Measurements from ENCODE around the gene KIDINS220. TPM values are rescaled to one million over a fixed set of nuclear protein-coding genes. Genes with fewer than 3 reads are reported as not detected.

Gene KIDINS220
- total and polyA plus RNA-seq, 2 of the 13 experiments (the other 11 are each of a cell fraction or from before 2014, with no cell fraction given), result 25.2 to 32.3 TPM

GRCh38 chr2:8819948-8820347 lies 17.5 kb downstream of the KIDINS220 start (continued):
- TF ChIP-seq NFAT5 (CRISPR knock-in tag; IDR thresholded peaks at IDR 0.05) (no peak), MATR3 (CRISPR knock-in tag; IDR thresholded peaks at IDR 0.05) (no peak), ZMYM2 (CRISPR knock-in tag; IDR thresholded peaks at IDR 0.05) (no peak), ERF (CRISPR knock-in tag; IDR thresholded peaks at IDR 0.05) (no peak), FOXA1 (IDR thresholded peaks at IDR 0.05) (no peak), FOXA1 (CRISPR knock-in tag; IDR thresholded peaks at IDR 0.05) (no peak), SOX6 (IDR thresholded peaks at IDR 0.05) (no peak), SOX6 (CRISPR knock-in tag; IDR thresholded peaks at IDR 0.05) (no peak), MAF1 (CRISPR knock-in tag; IDR thresholded peaks at IDR 0.05; ENCODE audit: borderline replicate concordance) (no peak), ZNF598 (CRISPR knock-in tag; IDR thresholded peaks at IDR 0.05; ENCODE audit: borderline replicate concordance) (no peak), HNF1B (CRISPR knock-in tag; IDR thresholded peaks at IDR 0.05) (no peak), ZHX1 (CRISPR knock-in tag; IDR thresholded peaks at IDR 0.05; ENCODE audit: low read depth) (no peak), SRY (CRISPR knock-in tag; IDR thresholded peaks at IDR 0.05) (no peak), NFE2 (CRISPR knock-in tag; IDR thresholded peaks at IDR 0.05) (no peak), CREB3 (CRISPR knock-in tag; IDR thresholded peaks at IDR 0.05) (no peak), ELF1 (CRISPR knock-in tag; IDR thresholded peaks at IDR 0.05) (no peak), ZNF589 (CRISPR knock-in tag; conservative IDR thresholded peaks at IDR 0.05) (no peak), HIVEP1 (CRISPR knock-in tag; IDR thresholded peaks at IDR 0.05) (no peak), ZNF570 (CRISPR knock-in tag; IDR thresholded peaks at IDR 0.05; ENCODE audit: borderline replicate concordance) (no peak)

All from HepG2 (cell line).